Measurements from ENCODE around the gene CTTN. TPM values are rescaled to one million over a fixed set of nuclear protein-coding genes. Genes with fewer than 3 reads are reported as not detected.

CTTN gene
- total and polyA plus RNA-seq, 10 of the 15 experiments (the other 5 are each of a cell fraction or from before 2014, with no cell fraction given) = 1.1 to 37.8 (median 11.8) TPM

GRCh38 chr11:70415191-70415590 lies 16.9 kb downstream of the CTTN start (continued):
- TF ChIP-seq CTCF (IDR thresholded peaks at IDR 0.05 in 2 of 3, conservative IDR thresholded peaks at IDR 0.05 in 1 of 3; ENCODE audit: control insufficient read depth in 2 of 3, extremely low read depth in 1 of 3, insufficient read depth in 1 of 3, low read depth in 3 of 3, low read length in 3 of 3) (peak in 1 of 3 experiments; percentile 15; a peak in 1 of 6 replicates), ZNF384 (IDR thresholded peaks at IDR 0.05; ENCODE audit: borderline replicate concordance, low read depth, low read length) (no peak), ATF7 (IDR thresholded peaks at IDR 0.05; ENCODE audit: low read depth) (no peak), STAT3 (IDR thresholded peaks at IDR 0.05; ENCODE audit: low read depth, low read length) (no peak), CBX3 (IDR thresholded peaks at IDR 0.05; ENCODE audit: borderline replicate concordance, low read depth) (no peak), NR2C2 (IDR thresholded peaks at IDR 0.05; ENCODE audit: borderline replicate concordance, control insufficient read depth, insufficient read length, low read depth) (no peak), SREBF1 (IDR thresholded peaks at IDR 0.05; ENCODE audit: low read length) (no peak)

GRCh38 chr11:70415642-70416395 lies 17.5 kb downstream of the CTTN start:
- WGBS (ENCODE audit: insufficient coverage, insufficient replicate concordance, low lambda C conversion rate, missing lambda C conversion rate) = 75% methylated on average over 25 of the region's 25 CpGs
- Histone ChIP-seq H3K79me2 (ENCODE audit: control insufficient read depth, insufficient read depth, low read length) (no peaks in the 10 kb centered on the region), H3K4me2 (ENCODE audit: control insufficient read depth, insufficient read depth) (no peak overlapping the region), H4K20me1 (ENCODE audit: control insufficient read depth, insufficient read depth) (no peaks in the 10 kb centered on the region), H3K9me3 (replicated peaks; ENCODE audit: control insufficient read depth, insufficient read depth, low read length) (no peaks in the 10 kb centered on the region; the same call in 2 of the 3 replicates), H3K27ac (ENCODE audit: control insufficient read depth, insufficient read depth) (no peak overlapping the region), H3K9ac (ENCODE audit: control insufficient read depth, insufficient read depth, low read length) (no peak overlapping the region), H3K4me3 (no peak overlapping the region), H3K27me3 (replicated peaks in 1 of 2; ENCODE audit: control insufficient read depth in 2 of 2, insufficient read depth in 2 of 2, low read length in 1 of 2) (no peaks in the 10 kb centered on the region), H3K36me3 (ENCODE audit: control insufficient read depth in 2 of 2, insufficient read depth in 2 of 2, low read length in 1 of 2) (no peaks in the 10 kb centered on the region; a peak in 1 of 4 replicates), H3K4me1 (ENCODE audit: control insufficient read depth, insufficient read depth, low read length) (no peaks in the 10 kb centered on the region), H2AFZ (ENCODE audit: control insufficient read depth, low read depth, low read length) (no peak overlapping the region)
- intact Hi-C loops (cut with micrococcal nuclease; ENCODE audit: unreplicated experiment) (no loop called here), in situ Hi-C loops (cut with MboI) (no loop called here)
- no TSS peak for BruUV-seq (replicated peaks)
- ATAC-seq (no peak), FAIRE-seq (no peak), DNase-seq (ENCODE audit: low read depth, low spot score) (no peak)
- ChIA-PET POLR2A (no interaction called here), RAD21 (ENCODE audit: unreplicated experiment) (no interaction called here), SMC1A (ENCODE audit: uncharacterized antibody, unreplicated experiment) (no interaction called here), CTCF (interaction anchor here (0.8 kb wide), 1 partner anchor 38 kb away, joined by 3 read pairs; no protein-coding TSS in a partner anchor)
- TF ChIP-seq CBFB (IDR thresholded peaks at IDR 0.05; ENCODE audit: low read depth) = no peak
- no peak for TF ChIP-seq HSF1 (IDR thresholded peaks at IDR 0.05; ENCODE audit: low read depth, low read length)
- no peak for TF ChIP-seq CHD4 (IDR thresholded peaks at IDR 0.05)
- TF ChIP-seq DPF2 (IDR thresholded peaks at IDR 0.05) = no peak
- no peak for TF ChIP-seq ETV6 (conservative IDR thresholded peaks at IDR 0.05 in 1 of 2, IDR thresholded peaks at IDR 0.05 in 1 of 2; ENCODE audit: borderline replicate concordance in 1 of 2, low read depth in 1 of 2)
- TF ChIP-seq NR2C1 (IDR thresholded peaks at IDR 0.05) = no peak
- TF ChIP-seq BCL11A (IDR thresholded peaks at IDR 0.05; ENCODE audit: low read depth, low read length) = no peak
- no peak for TF ChIP-seq SIX5 (IDR thresholded peaks at IDR 0.05; ENCODE audit: low read depth, low read length, severe bottlenecking)
- no peak for TF ChIP-seq SUPT20H (IDR thresholded peaks at IDR 0.05; ENCODE audit: borderline replicate concordance, control insufficient read depth, low read depth, low read length)
- TF ChIP-seq ZBED1 (IDR thresholded peaks at IDR 0.05; ENCODE audit: borderline replicate concordance) = no peak
- no peak for TF ChIP-seq TBL1XR1 (IDR thresholded peaks at IDR 0.05; ENCODE audit: low read depth, low read length)
- no peak for TF ChIP-seq GATAD2B (conservative IDR thresholded peaks at IDR 0.05; ENCODE audit: low read depth)
